ENCODE data around the gene CAV1.

Gene CAV1

DNA sequence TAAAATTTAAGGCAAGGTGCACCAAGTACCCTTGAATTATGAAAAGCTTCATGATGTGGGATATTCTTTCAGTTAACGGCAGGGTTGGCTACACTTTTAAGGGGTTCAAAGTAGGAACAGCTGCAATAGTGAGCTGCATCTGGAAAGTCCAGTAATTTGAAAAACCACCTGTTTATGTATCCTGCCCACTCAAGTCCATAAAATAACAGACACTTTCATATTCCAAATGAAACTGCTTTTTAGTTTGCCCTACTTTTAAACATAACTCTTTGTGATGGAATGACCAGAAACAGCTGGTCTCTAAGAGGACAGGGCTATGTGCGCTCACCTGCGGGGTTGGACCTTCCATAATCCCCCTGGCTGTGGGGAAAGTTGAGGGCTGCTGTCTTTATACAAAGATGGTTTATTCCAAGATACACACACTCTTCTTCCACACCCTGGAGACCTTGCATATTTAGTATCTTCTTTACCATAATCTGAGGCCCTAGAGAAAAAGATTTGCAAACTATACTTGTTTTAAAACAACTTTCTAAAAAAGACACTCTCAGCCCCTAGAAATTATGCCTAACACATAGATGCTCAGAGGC is 7.4 kb downstream of the CAV1 start:
- no peak for DNase-seq

DNA sequence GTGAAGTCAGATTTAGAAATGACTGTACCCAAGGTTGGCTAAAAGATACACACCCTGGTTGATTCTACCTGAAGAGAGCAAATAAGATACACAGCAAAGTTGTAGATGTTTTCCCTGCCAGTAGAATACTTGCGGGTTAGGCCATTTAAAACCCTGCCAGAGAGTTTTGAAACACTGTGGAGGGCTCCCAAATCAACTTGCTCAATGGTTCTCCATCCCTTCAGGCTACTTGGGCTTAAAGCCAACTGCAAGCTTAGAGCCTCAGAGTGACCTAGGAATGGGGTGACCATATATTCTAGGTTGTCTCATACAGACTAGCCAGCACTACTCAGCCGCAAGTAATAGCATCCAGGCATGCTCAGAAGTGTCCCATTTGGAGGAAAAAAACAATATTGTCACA is 10.0 kb downstream of the CAV1 start:
- no peak for DNase-seq

DNA sequence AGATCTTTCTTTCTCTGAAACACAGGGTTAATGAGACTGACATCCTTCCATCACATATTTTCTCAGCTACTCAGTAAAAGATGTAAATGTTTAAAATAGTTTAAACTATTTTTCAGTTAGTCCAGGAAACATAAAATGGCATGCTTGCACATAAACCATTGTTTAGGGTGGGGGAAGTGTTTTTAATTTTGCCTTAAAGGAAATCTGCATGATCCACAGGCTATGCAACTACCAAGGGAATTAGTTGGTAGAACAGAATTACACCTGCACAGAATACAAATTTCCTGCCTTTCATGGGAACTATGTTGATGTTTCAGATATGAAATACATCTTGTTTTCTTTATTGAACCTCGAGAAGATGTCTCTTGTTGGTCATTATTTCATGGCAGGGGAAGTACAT is 10.6 kb downstream of the CAV1 start:
- no peak for DNase-seq

DNA sequence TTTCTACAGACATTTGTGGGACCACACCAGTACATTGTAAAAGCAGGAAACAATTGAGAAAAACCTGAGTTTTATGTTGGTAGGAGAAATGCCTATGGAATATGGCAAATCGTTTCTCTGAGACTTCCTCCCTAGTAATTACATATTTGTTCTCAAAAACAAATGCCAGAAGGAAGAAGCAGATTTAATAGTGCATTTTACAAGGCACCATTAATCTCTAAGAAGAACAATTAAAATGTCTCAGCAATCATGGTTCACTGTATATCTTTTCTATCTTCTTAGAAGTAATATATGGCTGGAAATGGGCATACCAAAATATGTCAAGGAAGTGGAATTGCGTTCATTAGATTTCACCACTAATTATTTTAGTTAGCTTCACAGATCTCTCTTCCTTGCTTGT is 13.3 kb downstream of the CAV1 start:
- no peak for DNase-seq

DNA sequence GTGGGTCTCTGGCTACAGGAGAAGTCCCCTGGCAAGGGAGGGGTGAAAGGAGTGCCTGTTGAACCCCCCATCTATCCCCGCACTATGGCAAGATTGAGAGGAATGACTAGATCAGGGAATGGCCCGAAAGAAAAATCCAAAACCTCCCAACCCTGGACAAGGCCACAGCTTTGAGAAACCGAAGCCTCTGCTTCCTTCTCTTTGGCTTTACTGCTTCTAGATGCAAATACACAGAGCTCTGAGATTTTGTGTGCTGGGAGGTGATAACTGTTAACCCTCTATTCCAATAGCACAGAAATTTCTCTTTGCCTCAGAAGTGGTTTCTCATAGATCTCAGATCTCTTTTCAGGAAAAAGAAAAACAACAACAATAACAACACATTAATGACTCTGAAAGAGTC is 15.0 kb downstream of the CAV1 start:
- no peak for DNase-seq

DNA sequence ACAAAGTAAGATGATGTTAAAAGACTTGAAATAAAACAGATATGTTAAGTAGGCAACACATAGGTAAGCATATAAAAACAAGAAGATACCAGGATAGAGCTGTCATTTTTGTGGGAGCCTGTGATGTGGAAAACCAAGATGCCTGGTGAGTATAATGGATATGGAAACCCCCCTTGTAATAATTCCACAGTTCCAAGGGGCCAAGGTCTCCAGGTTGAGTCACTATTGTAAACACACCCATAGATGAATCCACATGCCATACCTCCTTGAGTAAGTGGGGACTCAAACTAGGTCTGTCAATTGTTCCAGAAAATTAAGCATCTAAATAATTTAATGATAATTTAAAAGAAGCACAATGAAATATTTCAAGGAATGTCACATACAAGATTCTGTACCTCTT is 15.9 kb downstream of the CAV1 start:
- DNase-seq: no peak

DNA sequence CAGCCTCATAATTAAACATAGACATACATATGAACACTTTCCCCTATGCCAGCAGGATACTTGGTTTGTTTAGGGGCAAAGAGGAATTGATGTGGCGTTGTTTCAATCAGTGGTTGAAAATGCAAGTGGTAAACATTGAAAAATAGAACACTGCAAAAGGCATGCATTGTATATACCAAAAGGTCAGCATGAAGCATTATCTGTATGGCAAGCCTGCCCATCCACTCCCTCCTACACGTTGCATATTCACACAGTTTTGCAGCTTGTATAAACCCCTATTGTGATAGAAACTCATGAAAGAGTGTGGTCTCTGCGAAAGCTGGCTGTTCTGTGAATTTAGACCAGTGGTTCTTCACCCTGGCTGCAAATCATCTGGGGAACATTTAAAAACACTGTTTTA is 17.1 kb downstream of the CAV1 start:
- no peak for DNase-seq

DNA sequence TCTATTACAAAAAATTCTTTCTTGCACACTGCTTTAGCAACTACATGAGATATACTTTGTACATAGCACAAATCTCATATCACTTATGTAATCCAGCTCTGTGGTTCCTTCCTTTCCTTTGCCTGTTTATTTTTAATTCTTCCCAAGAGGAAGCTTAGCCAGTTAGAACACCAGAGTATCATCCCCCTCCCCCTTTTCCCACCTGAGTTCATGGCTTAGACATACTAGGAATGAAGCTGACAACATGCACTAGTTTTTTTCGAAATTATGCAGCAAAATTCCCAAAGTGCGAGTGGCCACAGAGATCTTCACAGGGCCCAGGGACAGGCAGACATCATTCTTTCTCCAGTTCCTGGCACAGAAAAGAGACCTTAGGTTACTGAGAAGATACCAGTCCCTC is 17.8 kb downstream of the CAV1 start:
- DNase-seq: no peak

DNA sequence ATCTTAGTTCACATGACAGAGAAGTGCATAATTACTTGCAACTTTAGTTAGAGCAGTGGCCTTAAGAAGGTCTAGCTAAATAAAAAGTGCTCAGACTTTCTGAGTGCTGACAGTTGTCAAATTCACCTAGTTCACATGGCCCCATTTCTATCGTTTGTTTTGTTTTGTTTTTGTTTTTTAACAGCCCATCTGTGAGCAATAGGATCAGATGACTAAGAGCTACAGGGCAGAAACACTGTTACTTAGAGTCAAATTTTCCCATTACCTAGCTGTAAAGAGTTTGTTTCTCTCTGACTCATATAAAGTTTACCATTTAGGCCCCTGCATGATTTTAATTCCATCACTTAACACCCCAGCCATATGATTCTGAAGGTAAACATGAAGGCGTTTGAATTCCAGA is 18.8 kb downstream of the CAV1 start:
- DNase-seq: no peak

DNA sequence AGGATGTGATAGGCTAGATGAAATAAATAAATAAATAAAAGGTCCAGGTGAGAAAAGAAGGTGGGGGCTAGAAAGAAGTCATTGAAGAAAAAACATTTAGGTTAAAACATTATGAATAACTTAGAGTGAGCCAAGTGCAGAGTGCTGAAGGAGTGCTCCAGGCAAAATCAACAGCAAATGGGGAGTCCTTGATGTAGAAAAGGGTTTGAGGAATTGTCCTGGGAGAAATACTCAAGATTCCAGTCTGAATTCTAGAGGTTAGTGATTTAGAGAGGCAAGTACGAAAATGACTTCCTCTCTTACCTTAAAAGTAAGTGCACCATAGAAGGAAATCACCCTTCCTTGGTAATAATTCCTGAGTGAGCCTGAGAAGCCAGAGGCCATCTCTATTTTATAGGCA is 19.7 kb downstream of the CAV1 start:
- no peak for DNase-seq

DNA sequence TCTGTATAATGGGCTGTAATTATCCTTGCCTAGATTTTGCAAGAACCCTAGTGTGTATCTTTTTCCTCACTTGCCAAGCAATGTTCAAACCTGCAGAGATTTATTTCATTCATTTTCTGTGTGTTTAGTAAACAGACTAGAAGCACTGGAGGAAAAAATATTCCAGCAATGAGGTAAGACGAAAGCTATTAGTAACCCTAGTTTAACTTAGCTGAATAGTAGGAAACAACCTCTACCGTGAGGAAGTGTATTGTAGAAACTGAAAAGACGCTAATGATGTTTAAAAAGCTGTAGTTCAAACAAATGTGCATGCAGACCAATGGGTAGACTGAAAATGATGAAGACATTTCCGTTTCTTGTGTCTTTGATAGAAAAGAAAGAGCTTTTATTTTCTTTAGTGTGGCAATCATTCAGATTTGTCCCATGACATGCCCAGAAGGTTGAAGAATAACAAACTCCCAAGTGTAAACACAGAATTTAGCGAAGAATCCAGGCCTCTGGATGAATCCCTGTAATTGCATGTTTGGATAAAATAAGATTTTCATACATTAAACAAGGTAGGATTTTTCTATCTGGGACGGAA is 20.7 kb downstream of the CAV1 start:
- no peak for DNase-seq

DNA sequence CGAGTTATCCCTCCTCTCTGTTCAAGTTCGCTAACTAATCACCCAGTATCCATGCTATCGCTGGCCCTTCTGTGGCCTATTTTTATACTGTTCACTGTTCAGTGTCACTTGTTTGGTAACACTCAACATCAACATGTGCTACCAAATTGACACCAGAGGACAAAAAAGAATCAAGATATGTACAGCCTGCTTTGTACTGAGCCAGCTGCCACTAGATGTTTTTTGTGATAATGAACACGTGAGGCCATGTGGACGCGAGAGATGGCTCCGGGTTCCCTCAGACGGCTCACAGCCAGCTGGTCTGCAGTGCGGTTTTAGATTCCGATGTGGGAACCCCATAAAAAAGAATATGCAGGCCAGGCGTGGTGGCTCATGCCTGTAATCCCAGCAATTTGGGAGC is 21.2 kb downstream of the CAV1 start:
- no peak for DNase-seq

DNA sequence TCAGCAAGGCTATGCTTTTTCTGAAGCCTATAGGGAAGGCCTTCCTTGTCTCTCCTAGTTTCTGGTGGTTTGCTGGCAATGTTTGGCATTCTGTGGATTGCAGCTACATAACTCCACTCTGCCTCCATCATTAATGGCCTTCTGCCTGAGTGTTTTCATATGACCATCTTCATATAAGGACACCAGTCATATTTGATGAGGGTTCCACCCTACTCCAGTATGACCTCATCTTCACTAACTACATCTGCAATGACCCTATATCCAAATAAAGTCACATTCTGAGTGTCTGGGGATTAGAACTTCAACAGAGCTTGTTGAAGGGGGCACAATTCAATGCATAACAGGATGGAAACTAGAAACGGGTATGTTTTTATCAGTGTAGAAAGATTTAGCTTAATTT is 22.1 kb downstream of the CAV1 start:
- DNase-seq: no peak

DNA sequence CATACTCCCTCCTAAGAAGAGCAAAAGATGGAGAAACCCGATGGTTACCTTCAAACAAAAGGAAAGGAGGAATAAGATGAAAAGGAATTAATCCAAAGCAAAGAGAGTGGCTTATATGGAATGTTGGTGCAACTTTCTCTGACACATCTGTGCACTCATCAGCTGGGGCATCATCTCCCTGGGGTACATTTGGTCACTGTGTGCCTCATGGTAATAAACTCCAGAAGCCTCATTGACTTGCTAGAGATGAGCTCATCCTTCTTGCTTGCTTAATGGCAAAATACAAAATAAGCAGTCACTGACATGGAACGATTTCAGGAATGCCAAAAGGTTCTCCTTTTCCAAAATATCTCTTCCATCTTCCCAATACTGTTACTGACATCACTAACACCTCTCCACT is 22.5 kb downstream of the CAV1 start:
- no peak for DNase-seq

DNA sequence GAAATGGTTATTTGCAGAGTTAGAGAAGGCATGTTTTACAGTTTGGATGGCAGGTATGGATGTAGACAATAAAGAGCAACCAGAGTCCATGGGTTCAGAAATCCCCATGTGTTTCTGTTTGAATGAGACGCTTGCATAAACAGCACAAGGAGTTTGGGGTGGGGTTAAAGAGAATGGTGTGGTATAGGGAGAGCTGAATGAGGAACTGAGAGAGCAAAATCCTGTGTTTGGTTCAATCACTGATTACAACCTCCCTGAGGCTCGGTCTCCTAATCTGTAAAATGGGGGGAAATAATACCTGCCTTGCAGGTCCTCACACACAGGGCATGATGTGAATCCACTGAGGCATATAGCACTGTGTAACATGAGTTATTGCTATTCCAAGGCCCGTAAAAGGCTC is 23.7 kb downstream of the CAV1 start:
- DNase-seq: no peak

DNA sequence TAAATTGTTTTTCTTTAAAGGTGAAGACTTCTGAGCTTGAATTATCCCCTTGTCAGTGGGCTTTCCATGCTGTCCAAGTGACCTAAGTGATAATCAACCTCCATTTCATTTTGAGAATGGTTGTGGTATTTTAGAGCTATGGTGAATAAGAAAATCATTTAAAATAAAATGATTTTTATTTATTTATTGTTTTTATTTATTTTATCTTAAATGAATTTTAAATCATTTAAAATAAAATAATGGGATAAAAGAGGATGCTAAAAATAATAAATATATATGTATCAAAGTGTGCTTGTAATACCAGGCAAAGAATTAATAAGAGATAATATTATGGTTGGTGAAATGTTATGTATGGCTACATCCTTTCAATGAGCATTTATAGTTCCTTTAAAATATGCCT is 24.5 kb downstream of the CAV1 start:
- no peak for DNase-seq

DNA sequence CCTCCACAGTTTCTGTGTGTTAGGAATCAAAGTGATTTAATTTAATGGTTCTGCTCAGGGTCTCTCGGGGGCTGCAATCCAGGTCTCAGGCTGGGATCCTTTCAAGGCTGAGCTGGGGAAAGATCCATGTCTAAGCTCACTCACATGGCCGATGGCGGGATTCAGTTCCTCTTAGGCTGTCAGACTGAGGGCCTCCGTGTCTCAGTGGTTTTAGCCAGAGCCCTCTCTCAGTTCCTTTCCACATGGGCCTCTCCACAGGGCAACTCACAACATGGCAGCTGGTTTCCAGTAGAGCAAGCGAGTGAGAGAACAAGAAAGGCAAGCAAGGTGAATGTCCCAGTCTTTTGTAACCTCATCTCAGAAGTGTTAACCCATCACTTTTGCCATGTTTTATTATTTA is 26.9 kb downstream of the CAV1 start:
- DNase-seq: no peak

DNA sequence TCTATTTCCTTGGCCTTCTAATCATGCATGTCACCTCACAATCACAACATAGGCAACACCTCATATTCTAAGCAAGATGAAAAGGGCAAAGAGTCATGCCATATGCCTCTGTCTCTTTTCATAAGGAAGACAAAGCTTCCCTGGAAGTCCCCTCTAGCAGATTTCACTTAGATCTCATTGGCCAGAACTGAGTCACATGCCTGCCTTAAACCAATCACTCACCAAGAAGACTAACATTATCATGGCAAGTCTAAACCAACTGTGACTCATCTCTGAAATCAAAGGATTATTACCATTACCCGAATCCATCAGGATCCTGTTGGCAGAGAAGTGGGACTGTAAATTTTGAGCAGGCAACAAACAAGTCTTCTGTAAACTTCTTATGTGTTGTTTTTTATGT is 27.8 kb downstream of the CAV1 start:
- DNase-seq: no peak

DNA sequence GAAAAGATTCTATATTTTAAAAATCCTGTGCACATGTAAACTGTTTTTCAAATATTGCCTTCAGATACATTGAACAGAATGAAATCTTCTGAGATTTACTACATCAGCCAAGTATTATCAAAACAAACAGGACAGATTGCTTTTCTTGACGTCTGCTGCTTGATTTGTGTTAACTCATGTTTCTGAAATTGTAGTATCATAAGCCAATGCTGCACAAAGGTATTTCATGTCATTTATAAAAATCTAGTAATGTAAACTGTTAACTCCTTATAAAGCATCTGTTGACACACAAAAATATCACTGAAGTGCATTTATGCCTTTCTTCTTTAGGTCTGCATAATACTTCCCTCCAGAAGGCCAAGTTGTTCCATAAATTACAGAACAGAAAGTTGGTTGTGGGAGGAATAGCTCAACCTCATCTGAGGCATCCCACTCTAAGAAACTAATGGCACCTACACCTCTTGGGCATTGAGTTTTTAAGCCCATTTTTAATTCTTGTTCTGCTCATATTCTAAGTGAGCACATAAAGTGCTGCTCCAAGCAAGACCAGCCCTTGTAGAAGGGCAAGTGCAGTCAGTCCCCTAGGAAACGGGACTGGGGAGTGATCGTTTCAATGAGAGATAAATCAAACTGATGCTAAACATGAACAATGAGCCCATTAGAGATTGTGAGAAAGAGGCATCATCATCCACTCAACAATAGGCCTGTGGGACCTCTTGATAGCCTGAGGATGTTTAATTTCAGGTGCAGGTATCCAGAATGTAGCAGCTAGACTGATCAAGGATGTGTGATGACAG is 28.5 kb downstream of the CAV1 start:
- DNase-seq: no peak

DNA sequence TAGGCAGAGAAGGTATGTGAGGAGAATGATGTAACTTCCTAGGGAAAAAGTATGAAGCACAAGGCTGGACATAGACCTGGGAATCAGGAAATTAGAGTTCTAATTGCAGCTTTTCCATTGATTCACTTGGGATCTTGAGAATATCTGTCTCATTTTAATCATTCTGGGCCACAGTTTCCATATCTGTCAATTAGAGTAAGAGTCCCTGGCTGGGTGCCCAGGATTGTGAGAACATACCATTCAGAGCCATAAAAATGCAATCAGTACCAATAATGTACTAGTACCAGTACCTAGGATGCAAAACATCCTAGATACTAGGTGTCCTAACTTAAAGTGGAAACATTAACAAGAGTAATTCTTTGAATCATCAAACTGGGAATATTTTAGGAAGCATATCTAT is 29.6 kb downstream of the CAV1 start:
- DNase-seq: no peak

DNA sequence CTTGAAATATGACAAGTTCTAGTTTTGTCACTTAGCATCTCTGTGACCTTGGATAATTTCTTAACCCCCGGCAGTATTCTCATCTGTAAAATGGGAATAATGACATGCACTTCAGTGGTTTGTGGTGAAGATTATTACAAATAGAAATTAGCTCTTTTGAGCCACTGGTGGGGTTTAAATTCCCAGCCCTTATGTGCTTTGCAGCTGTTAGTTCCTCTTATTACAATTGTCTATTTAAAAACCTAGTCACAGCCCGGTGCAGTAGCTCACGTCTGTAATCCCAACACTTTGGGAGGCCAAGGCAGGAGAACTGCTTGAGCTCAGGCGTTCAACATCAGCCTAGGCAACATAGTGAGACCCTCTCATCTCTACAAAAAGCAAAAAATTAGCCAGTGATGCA is 30.1 kb downstream of the CAV1 start:
- no peak for DNase-seq

DNA sequence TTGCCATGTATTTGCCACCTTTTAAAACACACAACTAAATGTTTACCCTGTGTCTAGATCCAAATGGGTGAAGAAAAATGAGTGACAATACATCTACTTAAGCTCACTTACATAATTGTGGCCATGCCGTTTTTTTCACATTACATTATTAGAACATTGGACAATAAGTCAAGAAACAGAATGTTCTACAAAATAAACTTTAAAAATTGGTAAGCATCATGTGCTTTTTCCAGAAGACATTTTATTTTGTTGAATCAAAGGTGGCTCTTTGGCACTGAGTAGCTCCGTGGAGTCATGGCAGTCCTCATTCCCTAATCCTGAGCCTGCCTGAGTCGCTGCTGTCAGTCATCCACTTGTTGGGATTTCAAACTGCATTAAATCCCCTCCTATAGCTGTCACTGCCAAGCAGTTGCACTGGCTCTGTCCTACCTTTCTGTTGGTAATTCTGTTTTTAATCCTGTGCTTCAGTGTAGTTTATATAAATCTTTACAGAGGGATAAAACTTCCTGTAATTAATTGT is 32.3 kb downstream of the CAV1 start:
- DNase-seq: no peak

DNA sequence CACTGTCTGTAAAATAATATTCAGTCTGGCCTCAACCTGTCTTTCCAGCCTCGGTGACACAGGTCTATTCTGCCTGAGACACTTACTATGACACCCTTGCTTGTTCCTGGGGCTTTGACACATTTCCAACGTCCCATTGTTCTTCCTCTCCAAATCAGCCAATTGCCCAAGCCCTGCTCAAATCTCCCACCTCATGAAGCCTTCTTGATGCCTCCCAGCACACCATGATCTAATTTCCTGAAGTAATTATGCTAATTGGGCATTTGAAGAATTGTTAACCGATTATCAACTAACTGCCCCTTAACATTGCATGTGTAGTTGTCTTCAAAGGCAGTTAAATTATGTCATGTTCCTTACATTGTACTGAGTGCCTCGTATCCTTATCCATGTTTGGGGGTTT is 33.1 kb downstream of the CAV1 start:
- DNase-seq: no peak

All from NK-92 treated with Interleukin-12 subunit alpha and Interleukin-12 subunit beta, amount 100 ng/mL, for 24 hours (cell line).